ENCODE measurements around the gene CCDC97.
A peak's percentile ranks its signal among the peaks of the same experiment; 100 is the strongest.

Gene CCDC97

DNA sequence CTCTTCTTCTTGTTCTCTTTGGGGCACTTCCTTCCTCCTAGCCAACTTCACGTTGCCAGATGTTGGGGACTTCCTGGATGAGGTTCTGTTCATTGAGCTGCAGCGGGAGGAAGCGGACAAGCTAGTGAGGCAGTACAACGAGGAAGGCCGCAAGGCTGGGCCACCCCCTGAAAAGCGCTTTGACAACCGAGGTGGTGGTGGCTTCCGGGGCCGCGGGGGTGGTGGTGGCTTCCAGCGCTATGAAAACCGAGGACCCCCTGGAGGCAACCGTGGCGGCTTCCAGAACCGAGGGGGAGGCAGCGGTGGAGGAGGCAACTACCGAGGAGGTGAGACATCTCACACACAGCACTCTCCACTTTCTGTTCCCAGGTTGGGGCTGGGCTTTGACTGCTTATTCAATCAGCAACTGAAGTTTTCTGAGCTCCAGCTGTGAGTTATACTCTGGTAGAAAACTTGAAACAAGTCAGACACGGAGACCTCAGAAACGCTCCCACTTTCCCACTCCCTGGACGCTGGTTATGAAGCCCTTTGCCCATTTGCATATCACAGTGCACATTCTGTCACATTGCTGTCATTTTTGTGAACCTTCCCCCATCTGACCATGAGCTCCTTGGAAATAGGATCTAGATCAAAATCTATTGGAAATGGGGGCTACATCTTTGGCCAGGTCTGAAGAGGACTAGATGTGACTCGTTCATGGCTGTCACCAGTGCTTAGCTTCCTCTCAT is 7.2 kb upstream of the CCDC97 start:
- H3K4me3 ChIP-seq (ENCODE audit: low read depth, low read length) = no peak overlapping the region
- TF ChIP-seq ZFP41 (tag by site-specific recombination; IDR thresholded peaks at IDR 0.05; ENCODE audit: borderline replicate concordance) (no peak), ZNF146 (tag by site-specific recombination; IDR thresholded peaks at IDR 0.05) (no peak), ZNF223 (tag by site-specific recombination; IDR thresholded peaks at IDR 0.05) (no peak), ZNF561 (tag by site-specific recombination; IDR thresholded peaks at IDR 0.05; ENCODE audit: borderline replicate concordance) (no peak), ZNF404 (tag by site-specific recombination; IDR thresholded peaks at IDR 0.05) (no peak), ZNF324 (tag by site-specific recombination; IDR thresholded peaks at IDR 0.05) (no peak), ZFHX2 (tag by site-specific recombination; conservative IDR thresholded peaks at IDR 0.05) (no peak), ZNF610 (tag by site-specific recombination; IDR thresholded peaks at IDR 0.05; ENCODE audit: borderline replicate concordance) (no peak), OSR2 (tag by site-specific recombination; IDR thresholded peaks at IDR 0.05) (no peak), ZNF426 (tag by site-specific recombination; IDR thresholded peaks at IDR 0.05) (no peak), ZNF791 (tag by site-specific recombination; IDR thresholded peaks at IDR 0.05) (no peak), SETDB1 (IDR thresholded peaks at IDR 0.05; ENCODE audit: insufficient read length, low read length) (no peak), FEZF1 (tag by site-specific recombination; IDR thresholded peaks at IDR 0.05) (no peak)
- TF ChIP-seq, protein P1, sequence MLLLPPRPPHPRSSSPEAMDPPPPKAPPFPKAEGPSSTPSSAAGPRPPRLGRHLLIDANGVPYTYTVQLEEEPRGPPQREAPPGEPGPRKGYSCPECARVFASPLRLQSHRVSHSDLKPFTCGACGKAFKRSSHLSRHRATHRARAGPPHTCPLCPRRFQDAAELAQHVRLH (tag by site-specific recombination; IDR thresholded peaks at IDR 0.05) = no peak
- TF ChIP-seq, protein P2, sequence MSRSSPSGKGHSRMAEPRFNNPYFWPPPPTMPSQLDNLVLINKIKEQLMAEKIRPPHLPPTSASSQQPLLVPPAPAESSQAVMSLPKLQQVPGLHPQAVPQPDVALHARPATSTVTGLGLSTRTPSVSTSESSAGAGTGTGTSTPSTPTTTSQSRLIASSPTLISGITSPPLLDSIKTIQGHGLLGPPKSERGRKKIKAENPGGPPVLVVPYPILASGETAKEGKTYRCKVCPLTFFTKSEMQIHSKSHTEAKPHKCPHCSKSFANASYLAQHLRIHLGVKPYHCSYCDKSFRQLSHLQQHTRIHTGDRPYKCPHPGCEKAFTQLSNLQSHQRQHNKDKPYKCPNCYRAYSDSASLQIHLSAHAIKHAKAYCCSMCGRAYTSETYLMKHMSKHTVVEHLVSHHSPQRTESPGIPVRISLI (tag by site-specific recombination; IDR thresholded peaks at IDR 0.05) = no peak
- TF ChIP-seq, protein P3, sequence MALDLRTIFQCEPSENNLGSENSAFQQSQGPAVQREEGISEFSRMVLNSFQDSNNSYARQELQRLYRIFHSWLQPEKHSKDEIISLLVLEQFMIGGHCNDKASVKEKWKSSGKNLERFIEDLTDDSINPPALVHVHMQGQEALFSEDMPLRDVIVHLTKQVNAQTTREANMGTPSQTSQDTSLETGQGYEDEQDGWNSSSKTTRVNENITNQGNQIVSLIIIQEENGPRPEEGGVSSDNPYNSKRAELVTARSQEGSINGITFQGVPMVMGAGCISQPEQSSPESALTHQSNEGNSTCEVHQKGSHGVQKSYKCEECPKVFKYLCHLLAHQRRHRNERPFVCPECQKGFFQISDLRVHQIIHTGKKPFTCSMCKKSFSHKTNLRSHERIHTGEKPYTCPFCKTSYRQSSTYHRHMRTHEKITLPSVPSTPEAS (tag by site-specific recombination; IDR thresholded peaks at IDR 0.05) = no peak
- TF ChIP-seq, protein P4, sequence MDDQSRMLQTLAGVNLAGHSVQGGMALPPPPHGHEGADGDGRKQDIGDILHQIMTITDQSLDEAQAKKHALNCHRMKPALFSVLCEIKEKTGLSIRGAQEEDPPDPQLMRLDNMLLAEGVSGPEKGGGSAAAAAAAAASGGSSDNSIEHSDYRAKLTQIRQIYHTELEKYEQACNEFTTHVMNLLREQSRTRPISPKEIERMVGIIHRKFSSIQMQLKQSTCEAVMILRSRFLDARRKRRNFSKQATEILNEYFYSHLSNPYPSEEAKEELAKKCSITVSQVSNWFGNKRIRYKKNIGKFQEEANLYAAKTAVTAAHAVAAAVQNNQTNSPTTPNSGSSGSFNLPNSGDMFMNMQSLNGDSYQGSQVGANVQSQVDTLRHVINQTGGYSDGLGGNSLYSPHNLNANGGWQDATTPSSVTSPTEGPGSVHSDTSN (CRISPR knock-in tag; IDR thresholded peaks at IDR 0.05) = no peak
- TF ChIP-seq, protein P5, sequence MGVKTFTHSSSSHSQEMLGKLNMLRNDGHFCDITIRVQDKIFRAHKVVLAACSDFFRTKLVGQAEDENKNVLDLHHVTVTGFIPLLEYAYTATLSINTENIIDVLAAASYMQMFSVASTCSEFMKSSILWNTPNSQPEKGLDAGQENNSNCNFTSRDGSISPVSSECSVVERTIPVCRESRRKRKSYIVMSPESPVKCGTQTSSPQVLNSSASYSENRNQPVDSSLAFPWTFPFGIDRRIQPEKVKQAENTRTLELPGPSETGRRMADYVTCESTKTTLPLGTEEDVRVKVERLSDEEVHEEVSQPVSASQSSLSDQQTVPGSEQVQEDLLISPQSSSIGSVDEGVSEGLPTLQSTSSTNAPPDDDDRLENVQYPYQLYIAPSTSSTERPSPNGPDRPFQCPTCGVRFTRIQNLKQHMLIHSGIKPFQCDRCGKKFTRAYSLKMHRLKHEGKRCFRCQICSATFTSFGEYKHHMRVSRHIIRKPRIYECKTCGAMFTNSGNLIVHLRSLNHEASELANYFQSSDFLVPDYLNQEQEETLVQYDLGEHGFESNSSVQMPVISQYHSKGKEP (tag by site-specific recombination; IDR thresholded peaks at IDR 0.05) = no peak
- TF ChIP-seq, protein P6, sequence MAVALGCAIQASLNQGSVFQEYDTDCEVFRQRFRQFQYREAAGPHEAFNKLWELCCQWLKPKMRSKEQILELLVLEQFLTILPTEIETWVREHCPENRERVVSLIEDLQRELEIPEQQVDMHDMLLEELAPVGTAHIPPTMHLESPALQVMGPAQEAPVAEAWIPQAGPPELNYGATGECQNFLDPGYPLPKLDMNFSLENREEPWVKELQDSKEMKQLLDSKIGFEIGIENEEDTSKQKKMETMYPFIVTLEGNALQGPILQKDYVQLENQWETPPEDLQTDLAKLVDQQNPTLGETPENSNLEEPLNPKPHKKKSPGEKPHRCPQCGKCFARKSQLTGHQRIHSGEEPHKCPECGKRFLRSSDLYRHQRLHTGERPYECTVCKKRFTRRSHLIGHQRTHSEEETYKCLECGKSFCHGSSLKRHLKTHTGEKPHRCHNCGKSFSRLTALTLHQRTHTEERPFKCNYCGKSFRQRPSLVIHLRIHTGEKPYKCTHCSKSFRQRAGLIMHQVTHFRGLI (tag by site-specific recombination; IDR thresholded peaks at IDR 0.05) = no peak
- no peaks in the 10 kb centered on the region for H3K4me1 ChIP-seq (ENCODE audit: control insufficient read depth, insufficient read depth, low read length)
- peak overlapping the region; percentile 31; the same call in 1 of the 2 replicates for H3K27ac ChIP-seq (ENCODE audit: extremely low read depth, low read depth, low read length)
- peaks cover 98 to 100% of the 10 kb centered on the region in 2 experiments for H3K36me3 ChIP-seq (ENCODE audit: control insufficient read depth in 2 of 2, insufficient read depth in 1 of 2, low read length in 2 of 2)
- H3K9me3 ChIP-seq (ENCODE audit: control insufficient read depth, insufficient read depth, low read depth, low read length) = no peaks in the 10 kb centered on the region
- POLR2A ChIA-PET = interaction anchor here (1.0 to 1.7 kb wide), 2 partner anchors 9 to 39 kb away, joined by 5 to 6 read pairs; no protein-coding TSS in a partner anchor
- CTCF ChIA-PET = interaction anchor here (0.6 to 1.6 kb wide), 4 partner anchors 19 to 261 kb away, joined by 3 to 5 read pairs (median 4); no protein-coding TSS in a partner anchor
